Measurements from ENCODE around the gene CNN3. TPM values are rescaled to one million over a fixed set of nuclear protein-coding genes. Genes with fewer than 3 reads are reported as not detected.

The CNN3 gene
- total RNA-seq, 4 donors from 2014 or later: 106 to 205 (median 149) TPM

Other genes starting within 250 kb of the CNN3 start
- 10 to 100 TPM in 2 of 4 donors, 1 to 10 TPM in 2; 5.4 to 11.7 (median 9.4) TPM for gene SLC44A3, start 106.8 kb downstream of the CNN3 start, total RNA-seq
- 1 to 10 TPM in 2 of 4 donors, under 1 TPM in 2; 0.53 to 1.3 (median 1.0) TPM for gene ALG14, start 145.8 kb upstream of the CNN3 start, total RNA-seq
- gene TLCD4, start 190.2 kb upstream of the CNN3 start, total RNA-seq: 1 to 10 TPM in 3 of 4 donors, under 1 TPM in 1; 0.53 to 3.6 (median 1.9) TPM